Lower lobe of right lung (tissue), 2 donors: ENCODE data around the gene RPS28. TPM values are rescaled to one million over a fixed set of nuclear protein-coding genes. Genes with fewer than 3 reads are reported as not detected.
A peak's percentile ranks its signal among the peaks of the same experiment; 100 is the strongest.

Experiments
- ATAC-seq, 2 donors: fragments of 200-7000 bp; cut with Tn5 transposase; one replicate each; pipeline ENCODE4 v1.9.1; 2020 to 2022; ENCODE audit warnings: mild to moderate bottlenecking in 2 of 2, moderate library complexity in 2 of 2
- DNase-seq: peaks from one replicate; pipeline ENCODE4 v3.0.0-alpha.2; 2020
- H3K27ac ChIP-seq: fragments of 200-600 bp; one replicate; pipeline ENCODE4 v1.8.0; 2022
- H3K27me3 ChIP-seq: fragments of 200-600 bp; one replicate; pipeline ENCODE4 v1.8.0; 2022; ENCODE audit warnings: low read depth
- H3K36me3 ChIP-seq: fragments of 200-600 bp; one replicate; pipeline ENCODE4 v1.8.0; 2022; ENCODE audit warnings: mild to moderate bottlenecking
- H3K4me1 ChIP-seq: fragments of 200-600 bp; one replicate; pipeline ENCODE4 v1.8.0; 2022
- H3K4me3 ChIP-seq: fragments of 200-600 bp; one replicate; pipeline ENCODE4 v1.8.0; 2022; ENCODE audit warnings: mild to moderate bottlenecking
- H3K9me3 ChIP-seq: fragments of 200-600 bp; one replicate; pipeline ENCODE4 v1.8.0; 2022
- intact Hi-C: fragments of 100-400 bp; cut with DNase I; formaldehyde crosslinking; loops from one replicate; pipeline ENCODE4 v1.11.0; 2022
- total RNA-seq: library from RNA; stranded (reverse); fragmentation: NEBNext Ultra II Directional; extraction: Animal tissue kit (Norgen Biotek cat#: 25700); gene quantifications from one replicate; pipeline ENCODE4 v1.2.1, GENCODE V29; 2021
- TF ChIP-seq, protein P1 (sequence below): fragments of 200-600 bp; IDR thresholded peaks from one replicate; pipeline ENCODE4 v1.8.0; 2022; ENCODE audit warnings: antibody characterized with exemption, mild to moderate bottlenecking
- donor health status: DM: no; HTN: yes; CAD: no; lungs with severe emphysema.

Gene RPS28
- total RNA-seq, 1 donor from 2014 or later, result 1,461 TPM

GRCh38 chr19:8366961-8367326 lies 45.6 kb downstream of the RPS28 start:
- peaks cover 65% of the 10 kb centered on the region for H3K4me1 ChIP-seq

GRCh38 chr19:8367327-8368001 lies 46.2 kb downstream of the RPS28 start:
- Histone ChIP-seq H3K36me3 (peaks cover 15% of the 10 kb centered on the region), H3K4me1 (peaks cover 59% of the 10 kb centered on the region), H3K27ac (peak overlapping the region; percentile 18), H3K27me3 (peaks cover 6% of the 10 kb centered on the region), H3K9me3 (no peaks in the 10 kb centered on the region), H3K4me3 (peak overlapping the region; percentile 33)
- TF ChIP-seq, protein P1, sequence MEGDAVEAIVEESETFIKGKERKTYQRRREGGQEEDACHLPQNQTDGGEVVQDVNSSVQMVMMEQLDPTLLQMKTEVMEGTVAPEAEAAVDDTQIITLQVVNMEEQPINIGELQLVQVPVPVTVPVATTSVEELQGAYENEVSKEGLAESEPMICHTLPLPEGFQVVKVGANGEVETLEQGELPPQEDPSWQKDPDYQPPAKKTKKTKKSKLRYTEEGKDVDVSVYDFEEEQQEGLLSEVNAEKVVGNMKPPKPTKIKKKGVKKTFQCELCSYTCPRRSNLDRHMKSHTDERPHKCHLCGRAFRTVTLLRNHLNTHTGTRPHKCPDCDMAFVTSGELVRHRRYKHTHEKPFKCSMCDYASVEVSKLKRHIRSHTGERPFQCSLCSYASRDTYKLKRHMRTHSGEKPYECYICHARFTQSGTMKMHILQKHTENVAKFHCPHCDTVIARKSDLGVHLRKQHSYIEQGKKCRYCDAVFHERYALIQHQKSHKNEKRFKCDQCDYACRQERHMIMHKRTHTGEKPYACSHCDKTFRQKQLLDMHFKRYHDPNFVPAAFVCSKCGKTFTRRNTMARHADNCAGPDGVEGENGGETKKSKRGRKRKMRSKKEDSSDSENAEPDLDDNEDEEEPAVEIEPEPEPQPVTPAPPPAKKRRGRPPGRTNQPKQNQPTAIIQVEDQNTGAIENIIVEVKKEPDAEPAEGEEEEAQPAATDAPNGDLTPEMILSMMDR, result no peak
- peak; percentile 18 to 68 for ATAC-seq
- DNase-seq, result peak; percentile 81
- intact Hi-C loops, result no loop called here

More at GRCh38 chr19:8366961-8367326, 45.6 kb downstream of the RPS28 start:
- Histone ChIP-seq H3K27me3 (peaks cover 6% of the 10 kb centered on the region), H3K36me3 (peaks cover 14% of the 10 kb centered on the region), H3K4me3 (peak overlapping the region; percentile 33), H3K27ac (peak overlapping the region; percentile 18), H3K9me3 (no peaks in the 10 kb centered on the region)
- ATAC-seq (no peak), DNase-seq (no peak)
- TF ChIP-seq, protein P1, result no peak
- intact Hi-C loops, result no loop called here

- H3K4me1 ChIP-seq, result peaks cover 31% of the 10 kb centered on the region
- H3K4me3 ChIP-seq, result no peak overlapping the region
- intact Hi-C loops, result no loop called here
- peaks cover 28% of the 10 kb centered on the region for H3K36me3 ChIP-seq
- no peak overlapping the region for H3K27ac ChIP-seq
- DNase-seq, result peak; percentile 13
- no peak for ATAC-seq
- no peaks in the 10 kb centered on the region for H3K27me3 ChIP-seq
- H3K9me3 ChIP-seq, result no peaks in the 10 kb centered on the region
- TF ChIP-seq, protein P1, result no peak
Measured at GRCh38 chr19:8370176-8371010, 49.1 kb downstream of the RPS28 start.

DNA sequence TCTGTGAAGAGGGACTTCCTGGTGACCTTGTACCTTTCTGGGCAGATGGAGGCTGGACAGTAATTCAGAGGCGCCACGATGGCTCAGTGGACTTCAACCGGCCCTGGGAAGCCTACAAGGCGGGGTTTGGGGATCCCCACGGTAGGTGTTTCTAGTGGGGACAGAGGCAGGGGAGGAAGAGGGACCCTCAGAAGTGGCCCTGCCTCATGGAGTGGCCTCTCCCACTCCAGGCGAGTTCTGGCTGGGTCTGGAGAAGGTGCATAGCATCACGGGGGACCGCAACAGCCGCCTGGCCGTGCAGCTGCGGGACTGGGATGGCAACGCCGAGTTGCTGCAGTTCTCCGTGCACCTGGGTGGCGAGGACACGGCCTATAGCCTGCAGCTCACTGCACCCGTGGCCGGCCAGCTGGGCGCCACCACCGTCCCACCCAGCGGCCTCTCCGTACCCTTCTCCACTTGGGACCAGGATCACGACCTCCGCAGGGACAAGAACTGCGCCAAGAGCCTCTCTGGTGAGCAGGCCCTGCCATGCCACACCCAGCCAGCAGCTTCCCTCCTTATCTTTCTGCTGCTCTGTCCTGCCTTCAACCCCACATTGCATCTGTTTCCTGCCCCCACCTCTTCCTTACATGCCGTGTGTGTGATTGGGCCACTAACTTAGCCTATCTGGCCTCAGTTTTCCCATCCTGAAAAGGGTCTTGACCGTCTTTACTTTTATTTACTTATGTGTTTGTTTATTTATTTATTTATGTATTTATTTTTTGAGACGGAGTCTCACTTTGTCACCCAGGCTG lies 49.9 kb downstream of the RPS28 start:
- Histone ChIP-seq H3K4me3 (no peak overlapping the region), H3K36me3 (peaks cover 28% of the 10 kb centered on the region), H3K4me1 (peaks cover 24% of the 10 kb centered on the region), H3K9me3 (no peaks in the 10 kb centered on the region), H3K27ac (no peak overlapping the region), H3K27me3 (no peaks in the 10 kb centered on the region)
- DNase-seq (peak; percentile 43), ATAC-seq (no peak)
- TF ChIP-seq, protein P1, result no peak
- intact Hi-C loops, result no loop called here

Other genes starting within 250 kb of the RPS28 start
- gene FBN3, start 171.9 kb upstream of the RPS28 start, total RNA-seq, result 7.0 TPM
- gene CERS4, start 112.1 kb upstream of the RPS28 start, total RNA-seq, result 60.6 TPM
- gene CD320, start 13.1 kb upstream of the RPS28 start, total RNA-seq, result 31.0 TPM
- gene NDUFA7, start 121 bp upstream of the RPS28 start, total RNA-seq, result 41.9 TPM
- gene KANK3, start 21.8 kb downstream of the RPS28 start, total RNA-seq, result 49.0 TPM
- gene ANGPTL4, start 42.7 kb downstream of the RPS28 start, total RNA-seq, result 11.0 TPM
- 101 TPM for gene RAB11B, start 68.9 kb downstream of the RPS28 start, total RNA-seq
- 60.1 TPM for gene MARCHF2, start 91.8 kb downstream of the RPS28 start, total RNA-seq
- gene HNRNPM, start 123.5 kb downstream of the RPS28 start, total RNA-seq, result 152 TPM
- 52.2 TPM for gene PRAM1, start 181.1 kb downstream of the RPS28 start, total RNA-seq
- gene ZNF414, start 192.7 kb downstream of the RPS28 start, total RNA-seq, result 21.6 TPM